Sigmoid colon (tissue), 7 donors: ENCODE results near the gene CACNA1C. TPM values are rescaled to one million over a fixed set of nuclear protein-coding genes. Genes with fewer than 3 reads are reported as not detected.

ENCODE experiments used
- DNase-seq: peaks from one replicate; pipeline ENCODE4 v3.0.0-alpha.2; 2019
- H3K27ac ChIP-seq, 4 donors: fragments of 200-600 bp; sonication (generic); one replicate each; pipeline ENCODE4 v1.5.1; 2016 to 2019; ENCODE audit warnings: mild to moderate bottlenecking in 1 of 4
- H3K27me3 ChIP-seq, 3 donors: fragments of 200-600 bp; sonication (generic); one replicate each; pipeline ENCODE4 v1.5.1; 2019; ENCODE audit warnings: mild to moderate bottlenecking in 1 of 3
- H3K36me3 ChIP-seq, 4 donors: fragments of 200-600 bp; sonication (generic); one replicate each; pipeline ENCODE4 v1.5.1; 2016 to 2019
- H3K4me1 ChIP-seq, 4 donors: fragments of 200-600 bp; sonication (generic); one replicate each; pipeline ENCODE4 v1.5.1; 2017 to 2019
- H3K4me3 ChIP-seq, 4 donors: fragments of 200-600 bp; sonication (generic); one replicate each; pipeline ENCODE4 v1.5.1; 2017 to 2019; ENCODE audit warnings: mild to moderate bottlenecking in 2 of 4, moderate library complexity in 1 of 4
- H3K9me3 ChIP-seq, 4 donors: fragments of 200-600 bp in 3 of 4; sonication (generic) in 3 of 4; one replicate each; pipeline versions ENCODE4 v1.5.1 to v1.6.1; 2013 to 2019
- CTCF ChIP-seq, 4 experiments: fragments of 450-650 bp in 3 of 4; fragments of 200-600 bp in 1 of 4; IDR thresholded peaks; one replicate each; pipeline ENCODE4 v1.5.1; 2016 to 2019; ENCODE audit warnings: antibody characterized with exemption in 4 of 4, mild to moderate bottlenecking in 3 of 4, moderate library complexity in 2 of 4
- EP300 ChIP-seq, 4 donors: sonication (generic); formaldehyde crosslinking; IDR thresholded peaks; one replicate each; pipeline ENCODE4 v1.6.1; 2017; ENCODE audit warnings: antibody characterized with exemption in 4 of 4
- POLR2A ChIP-seq, 2 donors: fragments of 450-650 bp; IDR thresholded peaks; one replicate each; pipeline ENCODE4 v1.6.1; 2016; ENCODE audit warnings: antibody characterized with exemption in 2 of 2, mild to moderate bottlenecking in 2 of 2, moderate library complexity in 2 of 2
- POLR2AphosphoS5 ChIP-seq, 4 donors: sonication (generic); formaldehyde crosslinking; IDR thresholded peaks; one replicate each; pipeline ENCODE4 v1.6.1; 2017; ENCODE audit warnings: antibody characterized with exemption in 4 of 4
- WGBS, 2 donors: extraction: QIAGEN DNeasy Blood & Tissue Kit; methylation state at CpG; one replicate each; pipeline ENCODE4 v1.1.7; 2013; 5-methylcytosine and 5-hydroxymethylcytosine counted together
- intact Hi-C: fragments of 100-400 bp; cut with DNase I; formaldehyde crosslinking; loops from one replicate; pipeline ENCODE4 v1.15.1; 2023
- polyA plus RNA-seq, 3 donors: library from polyadenylated mRNA; stranded (reverse); fragments of 200-250 nt; gene quantifications; one replicate each; pipeline ENCODE4 v1.2.3, GENCODE V29; 2013
- total RNA-seq, 4 donors: library from RNA; depleted of rRNA; stranded (reverse); fragments of >200 nt; gene quantifications; one replicate each; pipeline ENCODE4 v1.1.0, GENCODE V29; 2016
- donor health status: healthy with polysubstance abuse.
- donor health status: Bipolar disorder and iron deficiency.
- donor health status: healthy.

CACNA1C gene
- total and polyA plus RNA-seq, 7 donors: 0.46 to 213 (median 62.0) TPM

GRCh38 chr12:2510045-2510444 lies 457.3 kb downstream of the CACNA1C start:
- Histone ChIP-seq H3K27ac (no peak overlapping the region), H3K27me3 (no peaks in the 10 kb centered on the region), H3K4me3 (no peak overlapping the region), H3K4me1 (no peaks in the 10 kb centered on the region), H3K9me3 (no peaks in the 10 kb centered on the region), H3K36me3 (peaks cover 0 to 33% (median 11%) of the 10 kb centered on the region in 4 donors)
- TF ChIP-seq EP300 (IDR thresholded peaks at IDR 0.05) (no peak), POLR2AphosphoS5 (IDR thresholded peaks at IDR 0.05) (no peak), CTCF (IDR thresholded peaks at IDR 0.05) (no peak), POLR2A (IDR thresholded peaks at IDR 0.05) (no peak)
- 91 to 92% methylated on average over 5 of the region's 5 CpGs for whole genome bisulfite sequencing, 2 donors
- no peak for DNase-seq
- intact Hi-C loops: no loop called here

- no peak for DNase-seq
- no peaks in the 10 kb centered on the region for H3K4me1 ChIP-seq
- no peak for TF ChIP-seq CTCF (IDR thresholded peaks at IDR 0.05)
- intact Hi-C loops: no loop called here
- no peaks in the 10 kb centered on the region for H3K9me3 ChIP-seq
- H3K27me3 ChIP-seq: no peaks in the 10 kb centered on the region
- peaks cover 0 to 45% (median 9%) of the 10 kb centered on the region in 4 donors for H3K36me3 ChIP-seq
- no peak overlapping the region for H3K27ac ChIP-seq
- WGBS, 2 donors: 87% methylated on average over 11 of the region's 11 CpGs
- H3K4me3 ChIP-seq: no peak overlapping the region
Observed at GRCh38 chr12:2513141-2514037, 460.6 kb downstream of the CACNA1C start.

GRCh38 chr12:2514038-2514340 lies 461.2 kb downstream of the CACNA1C start:
- 87% methylated on average over 5 of the region's 5 CpGs for WGBS, 2 donors
- DNase-seq: no peak
- no peak for TF ChIP-seq CTCF (IDR thresholded peaks at IDR 0.05)
- no peak for TF ChIP-seq EP300 (IDR thresholded peaks at IDR 0.05)
- TF ChIP-seq POLR2A (IDR thresholded peaks at IDR 0.05): no peak
- TF ChIP-seq POLR2AphosphoS5 (IDR thresholded peaks at IDR 0.05): no peak
- Histone ChIP-seq H3K4me1 (no peaks in the 10 kb centered on the region), H3K27me3 (no peaks in the 10 kb centered on the region), H3K27ac (no peak overlapping the region), H3K36me3 (peaks cover 0 to 50% (median 11%) of the 10 kb centered on the region in 4 donors), H3K4me3 (no peak overlapping the region), H3K9me3 (no peaks in the 10 kb centered on the region)
- intact Hi-C loops: no loop called here

GRCh38 chr12:2520722-2521246 lies 468.0 kb downstream of the CACNA1C start:
- TF ChIP-seq POLR2A (IDR thresholded peaks at IDR 0.05) (no peak), POLR2AphosphoS5 (IDR thresholded peaks at IDR 0.05) (no peak), EP300 (IDR thresholded peaks at IDR 0.05) (no peak), CTCF (IDR thresholded peaks at IDR 0.05) (no peak)
- DNase-seq: no peak
- no peaks in the 10 kb centered on the region for H3K27me3 ChIP-seq
- H3K4me3 ChIP-seq: no peak overlapping the region
- intact Hi-C loops: no loop called here
- no peaks in the 10 kb centered on the region for H3K9me3 ChIP-seq
- no peak overlapping the region for H3K27ac ChIP-seq
- H3K36me3 ChIP-seq: peaks cover 0 to 56% (median 8%) of the 10 kb centered on the region in 4 donors
- 60 to 84% methylated on average over 5 of the region's 5 CpGs for WGBS, 2 donors
- H3K4me1 ChIP-seq: no peaks in the 10 kb centered on the region
